T-helper 17 cell (primary cell): ENCODE measurements around the gene KLHL12. TPM values are rescaled to one million over a fixed set of nuclear protein-coding genes. Genes with fewer than 3 reads are reported as not detected.

Experiments used
- total RNA-seq, 4 donors: library from RNA in 2 of 4; stranded (reverse) in 2 of 4; gene quantifications; one replicate each; pipeline ENCODE4 v1.2.3 and lab custom pipeline; 2022 to 2026

KLHL12 gene
- total RNA-seq, 2 donors from 2014 or later = 16.7 to 21.1 TPM

Other genes with a start within 250 kb of the KLHL12 start
- gene SYT2, start 216.8 kb downstream of the KLHL12 start, total RNA-seq = not detected
- 10 to 100 TPM; 64.2 to 76.2 TPM for gene KDM5B, start 118.8 kb downstream of the KLHL12 start, total RNA-seq
- under 1 TPM in 1 of 2 donors, not detected in 1; 0.97 TPM for gene PCAT6, start 116.3 kb downstream of the KLHL12 start, total RNA-seq
- 10 to 100 TPM; 10.3 to 11.1 TPM for gene RABIF, start 38.1 kb downstream of the KLHL12 start, total RNA-seq
- gene ADIPOR1, start 31.1 kb upstream of the KLHL12 start, total RNA-seq = 100 to 1,000 TPM in 1 of 2 donors, 10 to 100 TPM in 1; 65.8 to 126 TPM
- 10 to 100 TPM; 41.6 to 42.4 TPM for gene CYB5R1, start 40.0 kb upstream of the KLHL12 start, total RNA-seq
- 100 to 1,000 TPM; 118 to 130 TPM for gene TMEM183A, start 80.1 kb upstream of the KLHL12 start, total RNA-seq
- 1 to 10 TPM in 1 of 2 donors, under 1 TPM in 1; 0.81 to 1.5 TPM for gene PPFIA4, start 99.3 kb upstream of the KLHL12 start, total RNA-seq
- not detected for gene MYOG, start 158.8 kb upstream of the KLHL12 start, total RNA-seq
- gene ADORA1, start 200.5 kb upstream of the KLHL12 start, total RNA-seq = under 1 TPM; 0.15 to 0.18 TPM
- not detected for gene MYBPH, start 248.6 kb upstream of the KLHL12 start, total RNA-seq